IPS-NIHi7 (cell line): ENCODE measurements around the gene CRYGB.
A peak's percentile ranks its signal among the peaks of the same experiment; 100 is the strongest.

ENCODE experiments used
- DNase-seq: peaks from one replicate; pipeline ENCODE4 v3.0.0; 2012; ENCODE audit warnings: mixed read lengths; ENCODE audit errors: extremely low spot score

The CRYGB gene

GRCh38 chr2:208146006-208146405 lies at the start of gene CRYGB:
TSS of gene CRYGB (minus strand) at chr2:208146158. CDS start at chr2:208146120, 38 bp downstream.
- DNase-seq, result no peak

- DNase-seq, result no peak
Observed at GRCh38 chr2:208195531-208195930, 49.6 kb upstream of the CRYGB start.

- DNase-seq, result no peak
Observed at GRCh38 chr2:208192611-208193236, 46.8 kb upstream of the CRYGB start.

- DNase-seq, result no peak
Observed at GRCh38 chr2:208189810-208190503, 44.0 kb upstream of the CRYGB start, which contains the start of gene C2orf80. TSS of gene C2orf80 (minus strand) at chr2:208190030. CDS start at chr2:208186986, 3,044 bp downstream.

GRCh38 chr2:208189069-208189809 lies 43.3 kb upstream of the CRYGB start:
- no peak for DNase-seq

GRCh38 chr2:208186893-208187292 lies 40.9 kb upstream of the CRYGB start:
- DNase-seq, result no peak

- DNase-seq, result peak; percentile 26
Observed at GRCh38 chr2:208186465-208186864, 40.5 kb upstream of the CRYGB start.

- no peak for DNase-seq
Observed at GRCh38 chr2:208183972-208184705, 38.2 kb upstream of the CRYGB start.

- DNase-seq, result peak; percentile 67
Observed at GRCh38 chr2:208183526-208183925, 37.6 kb upstream of the CRYGB start.

- no peak for DNase-seq
Observed at GRCh38 chr2:208182835-208183234, 36.9 kb upstream of the CRYGB start.

- DNase-seq, result no peak
Observed at GRCh38 chr2:208179028-208179609, 33.2 kb upstream of the CRYGB start.

- DNase-seq, result no peak
Observed at GRCh38 chr2:208175840-208176153, 29.8 kb upstream of the CRYGB start.

- DNase-seq, result peak; percentile 87
Observed at GRCh38 chr2:208175069-208175839, 29.3 kb upstream of the CRYGB start.

GRCh38 chr2:208174144-208174543 lies 28.2 kb upstream of the CRYGB start:
- no peak for DNase-seq

GRCh38 chr2:208172125-208172524 lies 26.2 kb upstream of the CRYGB start:
- no peak for DNase-seq

GRCh38 chr2:208164951-208165755 lies 19.2 kb upstream of the CRYGB start:
- no peak for DNase-seq

- no peak for DNase-seq
Observed at GRCh38 chr2:208163489-208163888, 17.5 kb upstream of the CRYGB start, which contains the start of gene CRYGA. TSS of gene CRYGA (minus strand) at chr2:208163589. CDS start at chr2:208163556, 33 bp downstream.

GRCh38 chr2:208156439-208156838 lies 10.5 kb upstream of the CRYGB start:
- no peak for DNase-seq

- DNase-seq, result no peak
Observed at GRCh38 chr2:208153156-208153555, 7.2 kb upstream of the CRYGB start.

GRCh38 chr2:208150956-208151355 lies 5.0 kb upstream of the CRYGB start:
- no peak for DNase-seq
